NOMO-1 (cell line): ENCODE results near the gene SGCD.

Experiments
- DNase-seq, 2 experiments: peaks; one replicate each; lab custom pipeline; 2025; ENCODE audit not compliant: unreplicated experiment in 2 of 2; lab: John Stamatoyannopoulos, UW

The SGCD gene

GRCh38 chr5:156498226-156498980 is 171.4 kb downstream of the SGCD start:
- DNase-seq: no peak

- no peak for DNase-seq
These were observed 173.8 kb downstream of the SGCD start for GRCh38 chr5:156500755-156501154.

GRCh38 chr5:156505101-156505500 is 178.1 kb downstream of the SGCD start:
- no peak for DNase-seq

- peak; percentile 43 to 94 for DNase-seq
These were observed 186.3 kb downstream of the SGCD start for GRCh38 chr5:156513123-156513815.

GRCh38 chr5:156515121-156515520 is 188.2 kb downstream of the SGCD start:
- DNase-seq: no peak

GRCh38 chr5:156515803-156516360 is 188.9 kb downstream of the SGCD start:
- no peak for DNase-seq

- DNase-seq: no peak
These were observed 195.9 kb downstream of the SGCD start for GRCh38 chr5:156522651-156523529.

- no peak for DNase-seq
These were observed 196.6 kb downstream of the SGCD start for GRCh38 chr5:156523607-156524006.

GRCh38 chr5:156526081-156526925 is 199.3 kb downstream of the SGCD start:
- DNase-seq: no peak

GRCh38 chr5:156527611-156528010 is 200.6 kb downstream of the SGCD start:
- DNase-seq: no peak

GRCh38 chr5:156528673-156529072 is 201.7 kb downstream of the SGCD start:
- DNase-seq: no peak

GRCh38 chr5:156529892-156530291 is 202.9 kb downstream of the SGCD start:
- peak; percentile 49 to 88 for DNase-seq

- no peak for DNase-seq
These were observed 204.2 kb downstream of the SGCD start for GRCh38 chr5:156531199-156531598.

GRCh38 chr5:156532921-156533320 is 206.0 kb downstream of the SGCD start:
- DNase-seq: no peak

GRCh38 chr5:156534085-156534484 is 207.1 kb downstream of the SGCD start:
- no peak for DNase-seq

GRCh38 chr5:156534906-156535485 is 208.0 kb downstream of the SGCD start:
- no peak for DNase-seq

- DNase-seq: no peak
These were observed 213.5 kb downstream of the SGCD start for GRCh38 chr5:156540491-156540890.

- no peak for DNase-seq
These were observed 214.6 kb downstream of the SGCD start for GRCh38 chr5:156541582-156541981.

- no peak for DNase-seq
These were observed 216.6 kb downstream of the SGCD start for GRCh38 chr5:156543348-156544145.
